GM23338 (cell line): Measurements from ENCODE around the gene FBXO28. TPM values are rescaled to one million over a fixed set of nuclear protein-coding genes. Genes with fewer than 3 reads are reported as not detected.

Experiments
- ATAC-seq: fragments of 200-7000 bp; cut with Tn5 transposase; 3 replicates; pipeline ENCODE4 v1.9.1; 2020
- DNase-seq: peaks from one replicate; pipeline ENCODE4 v3.0.0-alpha.2; 2015; ENCODE audit warnings: low spot score
- H2AFZ ChIP-seq: fragments of 200-600 bp; sonication (generic); 2 replicates; pipeline ENCODE4 v1.8.0; 2016; ENCODE audit warnings: antibody characterized with exemption, mild to moderate bottlenecking, moderate library complexity
- H3F3A ChIP-seq: fragments of 200-600 bp; sonication (generic); replicated peaks from 2 replicates; pipeline ENCODE4 v1.8.0; 2017; ENCODE audit warnings: antibody characterized with exemption, mixed run types, low read depth
- H3K27ac ChIP-seq: fragments of 200-600 bp; sonication (generic); 2 replicates; pipeline ENCODE4 v1.6.1; 2016; ENCODE audit warnings: low read depth
- H3K27me3 ChIP-seq: fragments of 200-600 bp; sonication (generic); 2 replicates; pipeline ENCODE4 v1.8.0; 2016; ENCODE audit warnings: mild to moderate bottlenecking, mixed run types, moderate library complexity; ENCODE audit not compliant: insufficient read depth
- H3K36me3 ChIP-seq: fragments of 200-600 bp; sonication (generic); 2 replicates; pipeline ENCODE4 v1.8.0; 2016; ENCODE audit warnings: mild to moderate bottlenecking; ENCODE audit not compliant: insufficient read depth
- H3K4me1 ChIP-seq: fragments of 200-600 bp; sonication (generic); 2 replicates; pipeline ENCODE4 v1.8.0; 2016; ENCODE audit warnings: mild to moderate bottlenecking, moderate library complexity; ENCODE audit not compliant: insufficient read depth
- H3K4me2 ChIP-seq: fragments of 200-600 bp; sonication (generic); 2 replicates; pipeline ENCODE4 v1.7.1; 2017; ENCODE audit warnings: mixed run types
- H3K4me3 ChIP-seq: fragments of 200-600 bp; sonication (generic); 2 replicates; pipeline ENCODE4 v1.6.1; 2016; ENCODE audit warnings: mixed run types
- H3K79me2 ChIP-seq: fragments of 200-600 bp; sonication (generic); replicated peaks from 2 replicates; pipeline ENCODE4 v1.8.0; 2017; ENCODE audit warnings: mild to moderate bottlenecking; ENCODE audit not compliant: insufficient read depth
- H3K9me2 ChIP-seq: fragments of 200-600 bp; sonication (generic); 2 replicates; pipeline ENCODE4 v1.8.0; 2017; ENCODE audit not compliant: insufficient read depth
- H4K20me1 ChIP-seq: fragments of 200-600 bp; sonication (generic); replicated peaks from 2 replicates; pipeline ENCODE4 v1.8.0; 2017; ENCODE audit warnings: mild to moderate bottlenecking; ENCODE audit not compliant: insufficient read depth
- H3K27ac Mint-ChIP-seq: 2 replicates; pipeline ENCODE4 v1.8.0; 2020; ENCODE audit warnings: inconsistent platforms, mild to moderate bottlenecking, moderate library complexity, mixed read lengths
- H3K27me3 Mint-ChIP-seq: 3 replicates; pipeline ENCODE4 v1.8.0; 2022; ENCODE audit warnings: low read depth, mild to moderate bottlenecking, moderate library complexity, mixed read lengths, inconsistent platforms; ENCODE audit not compliant: insufficient read depth, poor library complexity
- H3K36me3 Mint-ChIP-seq: 3 replicates; pipeline ENCODE4 v1.8.0; 2021; ENCODE audit warnings: low read depth, mild to moderate bottlenecking, inconsistent platforms, moderate library complexity, mixed read lengths
- H3K4me1 Mint-ChIP-seq: 3 replicates; pipeline ENCODE4 v1.8.0; 2020; ENCODE audit warnings: mild to moderate bottlenecking, inconsistent platforms, mixed read lengths
- H3K4me3 Mint-ChIP-seq: 3 replicates; pipeline ENCODE4 v1.8.0; 2021; ENCODE audit warnings: moderate library complexity, mild to moderate bottlenecking, inconsistent platforms, mixed read lengths
- H3K9me3 Mint-ChIP-seq: 3 replicates; pipeline ENCODE4 v1.8.0; 2020; ENCODE audit warnings: moderate library complexity, mild to moderate bottlenecking, inconsistent platforms, mixed read lengths
- CREB1 ChIP-seq: fragments of 250-450 bp; sonication (Bioruptor Pico); IDR thresholded peaks from 2 replicates; pipeline ENCODE4 v1.5.0; 2020; ENCODE audit warnings: low read depth, mild to moderate bottlenecking, moderate library complexity
- EZH2 ChIP-seq: fragments of 200-600 bp; sonication (generic); IDR thresholded peaks from one replicate; pipeline ENCODE4 v1.8.0; 2017; ENCODE audit warnings: antibody characterized with exemption, mild to moderate bottlenecking, low read depth; ENCODE audit not compliant: unreplicated experiment
- EZH2phosphoT487 ChIP-seq: fragments of 200-600 bp; sonication (generic); IDR thresholded peaks from one replicate; pipeline ENCODE4 v1.8.1; 2018; ENCODE audit warnings: antibody characterized with exemption; ENCODE audit not compliant: unreplicated experiment
- JUNB ChIP-seq: IDR thresholded peaks from one replicate; pipeline ENCODE4 v1.6.1; 2016; ENCODE audit warnings: antibody characterized with exemption; ENCODE audit not compliant: unreplicated experiment
- NANOG ChIP-seq: IDR thresholded peaks from 2 replicates; pipeline ENCODE4 v1.6.1; 2016; ENCODE audit warnings: antibody characterized with exemption, borderline replicate concordance
- POLR2AphosphoS5 ChIP-seq: IDR thresholded peaks from 2 replicates; pipeline ENCODE4 v1.6.1; 2016; ENCODE audit warnings: antibody characterized with exemption, low read depth
- STAT1 ChIP-seq: IDR thresholded peaks from one replicate; pipeline ENCODE4 v1.6.1; 2016; ENCODE audit warnings: antibody characterized with exemption; ENCODE audit not compliant: unreplicated experiment
- ZNF114 ChIP-seq: fragments of 250-450 bp; sonication (Bioruptor Pico); IDR thresholded peaks from 2 replicates; pipeline ENCODE4 v1.5.0; 2020; ENCODE audit warnings: mild to moderate bottlenecking, moderate library complexity
- ZNF331 ChIP-seq: fragments of 250-450 bp; sonication (Bioruptor Pico); IDR thresholded peaks from 2 replicates; pipeline ENCODE4 v1.5.0; 2020; ENCODE audit warnings: low read depth, mild to moderate bottlenecking, moderate library complexity
- polyA plus RNA-seq: library from polyadenylated mRNA; unstranded; fragments of >200 nt; fragmentation: Nextera tagmentation; extraction: Ambion mirVana; gene quantifications from 2 replicates; pipeline ENCODE4 v1.2.1, GENCODE V29; 2016
- total RNA-seq: library from RNA; depleted of rRNA; stranded (reverse); fragments of >200 nt; shearing (Covaris generic); gene quantifications from 2 replicates; pipeline ENCODE4 v1.2.3, GENCODE V29; 2014
- TF ChIP-seq, protein P1 (sequence below): fragments of 250-450 bp; sonication (Bioruptor Pico); IDR thresholded peaks from 2 replicates; pipeline ENCODE4 v1.5.0; 2020; ENCODE audit warnings: mild to moderate bottlenecking, moderate library complexity
- TF ChIP-seq, protein P2 (sequence below): IDR thresholded peaks from 2 replicates; pipeline ENCODE4 v1.6.1; 2016; ENCODE audit warnings: antibody characterized with exemption
- TF ChIP-seq, protein P3 (sequence below): IDR thresholded peaks from one replicate; pipeline ENCODE4 v1.6.1; 2018; ENCODE audit warnings: antibody characterized with exemption; ENCODE audit not compliant: unreplicated experiment
- TF ChIP-seq, protein P4 (sequence below), 2 experiments: fragments of 200-600 bp in 1 of 2; sonication (generic) in 1 of 2; conservative IDR thresholded peaks; 2 replicates each; pipeline versions ENCODE4 v1.5.1 to v1.6.1; 2016 to 2017; ENCODE audit warnings: antibody characterized with exemption in 2 of 2, low read depth in 2 of 2, mild to moderate bottlenecking in 2 of 2, moderate library complexity in 1 of 2

FBXO28 gene
- total and polyA plus RNA-seq, 2 experiments from 2014 or later = 16.9 to 45.2 TPM

DNA sequence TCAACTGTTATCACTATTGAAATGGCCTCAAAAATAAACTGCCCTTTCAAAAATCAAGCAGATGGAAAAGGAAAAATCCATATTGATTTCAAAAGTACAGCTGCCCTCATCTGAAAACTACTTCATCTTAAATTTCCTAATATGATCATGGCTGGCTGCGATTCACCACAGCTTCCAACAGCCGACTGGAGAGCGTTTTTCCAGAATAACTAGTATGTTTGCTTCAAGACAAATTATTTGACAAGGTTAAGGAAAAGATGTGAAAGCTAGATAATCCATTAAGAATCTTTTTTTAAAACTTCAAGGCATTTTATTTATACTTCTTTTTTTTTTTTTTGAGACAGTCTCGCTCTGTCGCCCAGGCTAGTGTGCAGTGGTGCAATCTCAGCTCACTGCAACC, 65.0 kb downstream of the FBXO28 start:
- DNase-seq (no peak), ATAC-seq (no peak)
- peaks cover 13% of the 10 kb centered on the region for H3F3A ChIP-seq
- H2AFZ ChIP-seq = no peak overlapping the region
- Mint-ChIP-seq H3K4me3 (no peak overlapping the region), H3K9me3 (no peaks in the 10 kb centered on the region), H3K27ac (no peak overlapping the region), H3K36me3 (no peaks in the 10 kb centered on the region), H3K4me1 (peaks cover 17% of the 10 kb centered on the region), H3K27me3 (peaks cover 11% of the 10 kb centered on the region)
- no peak overlapping the region for H3K27ac ChIP-seq
- no peaks in the 10 kb centered on the region for H3K36me3 ChIP-seq
- no peak overlapping the region for H3K4me3 ChIP-seq
- no peaks in the 10 kb centered on the region for H3K9me2 ChIP-seq
- H3K4me2 ChIP-seq = no peak overlapping the region
- H3K79me2 ChIP-seq = peaks cover 2% of the 10 kb centered on the region
- no peak for TF ChIP-seq POLR2AphosphoS5
- no peak for TF ChIP-seq ZNF114
- TF ChIP-seq EZH2phosphoT487 = no peak
- no peak for TF ChIP-seq JUNB
- TF ChIP-seq, protein P1, sequence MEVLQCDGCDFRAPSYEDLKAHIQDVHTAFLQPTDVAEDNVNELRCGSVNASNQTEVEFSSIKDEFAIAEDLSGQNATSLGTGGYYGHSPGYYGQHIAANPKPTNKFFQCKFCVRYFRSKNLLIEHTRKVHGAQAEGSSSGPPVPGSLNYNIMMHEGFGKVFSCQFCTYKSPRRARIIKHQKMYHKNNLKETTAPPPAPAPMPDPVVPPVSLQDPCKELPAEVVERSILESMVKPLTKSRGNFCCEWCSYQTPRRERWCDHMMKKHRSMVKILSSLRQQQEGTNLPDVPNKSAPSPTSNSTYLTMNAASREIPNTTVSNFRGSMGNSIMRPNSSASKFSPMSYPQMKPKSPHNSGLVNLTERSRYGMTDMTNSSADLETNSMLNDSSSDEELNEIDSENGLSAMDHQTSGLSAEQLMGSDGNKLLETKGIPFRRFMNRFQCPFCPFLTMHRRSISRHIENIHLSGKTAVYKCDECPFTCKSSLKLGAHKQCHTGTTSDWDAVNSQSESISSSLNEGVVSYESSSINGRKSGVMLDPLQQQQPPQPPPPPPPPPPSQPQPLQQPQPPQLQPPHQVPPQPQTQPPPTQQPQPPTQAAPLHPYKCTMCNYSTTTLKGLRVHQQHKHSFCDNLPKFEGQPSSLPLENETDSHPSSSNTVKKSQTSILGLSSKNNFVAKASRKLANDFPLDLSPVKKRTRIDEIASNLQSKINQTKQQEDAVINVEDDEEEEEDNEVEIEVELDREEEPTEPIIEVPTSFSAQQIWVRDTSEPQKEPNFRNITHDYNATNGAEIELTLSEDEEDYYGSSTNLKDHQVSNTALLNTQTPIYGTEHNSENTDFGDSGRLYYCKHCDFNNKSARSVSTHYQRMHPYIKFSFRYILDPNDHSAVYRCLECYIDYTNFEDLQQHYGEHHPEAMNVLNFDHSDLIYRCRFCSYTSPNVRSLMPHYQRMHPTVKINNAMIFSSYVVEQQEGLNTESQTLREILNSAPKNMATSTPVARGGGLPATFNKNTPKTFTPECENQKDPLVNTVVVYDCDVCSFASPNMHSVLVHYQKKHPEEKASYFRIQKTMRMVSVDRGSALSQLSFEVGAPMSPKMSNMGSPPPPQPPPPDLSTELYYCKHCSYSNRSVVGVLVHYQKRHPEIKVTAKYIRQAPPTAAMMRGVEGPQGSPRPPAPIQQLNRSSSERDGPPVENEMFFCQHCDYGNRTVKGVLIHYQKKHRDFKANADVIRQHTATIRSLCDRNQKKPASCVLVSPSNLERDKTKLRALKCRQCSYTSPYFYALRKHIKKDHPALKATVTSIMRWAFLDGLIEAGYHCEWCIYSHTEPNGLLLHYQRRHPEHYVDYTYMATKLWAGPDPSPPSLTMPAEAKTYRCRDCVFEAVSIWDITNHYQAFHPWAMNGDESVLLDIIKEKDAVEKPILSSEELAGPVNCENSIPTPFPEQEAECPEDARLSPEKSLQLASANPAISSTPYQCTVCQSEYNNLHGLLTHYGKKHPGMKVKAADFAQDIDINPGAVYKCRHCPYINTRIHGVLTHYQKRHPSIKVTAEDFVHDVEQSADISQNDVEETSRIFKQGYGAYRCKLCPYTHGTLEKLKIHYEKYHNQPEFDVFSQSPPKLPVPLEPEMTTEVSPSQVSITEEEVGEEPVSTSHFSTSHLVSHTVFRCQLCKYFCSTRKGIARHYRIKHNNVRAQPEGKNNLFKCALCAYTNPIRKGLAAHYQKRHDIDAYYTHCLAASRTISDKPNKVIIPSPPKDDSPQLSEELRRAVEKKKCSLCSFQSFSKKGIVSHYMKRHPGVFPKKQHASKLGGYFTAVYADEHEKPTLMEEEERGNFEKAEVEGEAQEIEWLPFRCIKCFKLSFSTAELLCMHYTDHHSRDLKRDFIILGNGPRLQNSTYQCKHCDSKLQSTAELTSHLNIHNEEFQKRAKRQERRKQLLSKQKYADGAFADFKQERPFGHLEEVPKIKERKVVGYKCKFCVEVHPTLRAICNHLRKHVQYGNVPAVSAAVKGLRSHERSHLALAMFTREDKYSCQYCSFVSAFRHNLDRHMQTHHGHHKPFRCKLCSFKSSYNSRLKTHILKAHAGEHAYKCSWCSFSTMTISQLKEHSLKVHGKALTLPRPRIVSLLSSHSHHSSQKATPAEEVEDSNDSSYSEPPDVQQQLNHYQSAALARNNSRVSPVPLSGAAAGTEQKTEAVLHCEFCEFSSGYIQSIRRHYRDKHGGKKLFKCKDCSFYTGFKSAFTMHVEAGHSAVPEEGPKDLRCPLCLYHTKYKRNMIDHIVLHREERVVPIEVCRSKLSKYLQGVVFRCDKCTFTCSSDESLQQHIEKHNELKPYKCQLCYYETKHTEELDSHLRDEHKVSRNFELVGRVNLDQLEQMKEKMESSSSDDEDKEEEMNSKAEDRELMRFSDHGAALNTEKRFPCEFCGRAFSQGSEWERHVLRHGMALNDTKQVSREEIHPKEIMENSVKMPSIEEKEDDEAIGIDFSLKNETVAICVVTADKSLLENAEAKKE = no peak
- TF ChIP-seq, protein P2, sequence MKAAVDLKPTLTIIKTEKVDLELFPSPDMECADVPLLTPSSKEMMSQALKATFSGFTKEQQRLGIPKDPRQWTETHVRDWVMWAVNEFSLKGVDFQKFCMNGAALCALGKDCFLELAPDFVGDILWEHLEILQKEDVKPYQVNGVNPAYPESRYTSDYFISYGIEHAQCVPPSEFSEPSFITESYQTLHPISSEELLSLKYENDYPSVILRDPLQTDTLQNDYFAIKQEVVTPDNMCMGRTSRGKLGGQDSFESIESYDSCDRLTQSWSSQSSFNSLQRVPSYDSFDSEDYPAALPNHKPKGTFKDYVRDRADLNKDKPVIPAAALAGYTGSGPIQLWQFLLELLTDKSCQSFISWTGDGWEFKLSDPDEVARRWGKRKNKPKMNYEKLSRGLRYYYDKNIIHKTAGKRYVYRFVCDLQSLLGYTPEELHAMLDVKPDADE = no peak
- no peak for TF ChIP-seq STAT1
- TF ChIP-seq EZH2 = no peak
- no peak for TF ChIP-seq NANOG
- no peak for TF ChIP-seq ZNF331 (CRISPR knock-in tag)
- TF ChIP-seq CREB1 (CRISPR knock-in tag) = no peak
- TF ChIP-seq, protein P3, sequence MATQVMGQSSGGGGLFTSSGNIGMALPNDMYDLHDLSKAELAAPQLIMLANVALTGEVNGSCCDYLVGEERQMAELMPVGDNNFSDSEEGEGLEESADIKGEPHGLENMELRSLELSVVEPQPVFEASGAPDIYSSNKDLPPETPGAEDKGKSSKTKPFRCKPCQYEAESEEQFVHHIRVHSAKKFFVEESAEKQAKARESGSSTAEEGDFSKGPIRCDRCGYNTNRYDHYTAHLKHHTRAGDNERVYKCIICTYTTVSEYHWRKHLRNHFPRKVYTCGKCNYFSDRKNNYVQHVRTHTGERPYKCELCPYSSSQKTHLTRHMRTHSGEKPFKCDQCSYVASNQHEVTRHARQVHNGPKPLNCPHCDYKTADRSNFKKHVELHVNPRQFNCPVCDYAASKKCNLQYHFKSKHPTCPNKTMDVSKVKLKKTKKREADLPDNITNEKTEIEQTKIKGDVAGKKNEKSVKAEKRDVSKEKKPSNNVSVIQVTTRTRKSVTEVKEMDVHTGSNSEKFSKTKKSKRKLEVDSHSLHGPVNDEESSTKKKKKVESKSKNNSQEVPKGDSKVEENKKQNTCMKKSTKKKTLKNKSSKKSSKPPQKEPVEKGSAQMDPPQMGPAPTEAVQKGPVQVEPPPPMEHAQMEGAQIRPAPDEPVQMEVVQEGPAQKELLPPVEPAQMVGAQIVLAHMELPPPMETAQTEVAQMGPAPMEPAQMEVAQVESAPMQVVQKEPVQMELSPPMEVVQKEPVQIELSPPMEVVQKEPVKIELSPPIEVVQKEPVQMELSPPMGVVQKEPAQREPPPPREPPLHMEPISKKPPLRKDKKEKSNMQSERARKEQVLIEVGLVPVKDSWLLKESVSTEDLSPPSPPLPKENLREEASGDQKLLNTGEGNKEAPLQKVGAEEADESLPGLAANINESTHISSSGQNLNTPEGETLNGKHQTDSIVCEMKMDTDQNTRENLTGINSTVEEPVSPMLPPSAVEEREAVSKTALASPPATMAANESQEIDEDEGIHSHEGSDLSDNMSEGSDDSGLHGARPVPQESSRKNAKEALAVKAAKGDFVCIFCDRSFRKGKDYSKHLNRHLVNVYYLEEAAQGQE = no peak
- TF ChIP-seq, protein P4, sequence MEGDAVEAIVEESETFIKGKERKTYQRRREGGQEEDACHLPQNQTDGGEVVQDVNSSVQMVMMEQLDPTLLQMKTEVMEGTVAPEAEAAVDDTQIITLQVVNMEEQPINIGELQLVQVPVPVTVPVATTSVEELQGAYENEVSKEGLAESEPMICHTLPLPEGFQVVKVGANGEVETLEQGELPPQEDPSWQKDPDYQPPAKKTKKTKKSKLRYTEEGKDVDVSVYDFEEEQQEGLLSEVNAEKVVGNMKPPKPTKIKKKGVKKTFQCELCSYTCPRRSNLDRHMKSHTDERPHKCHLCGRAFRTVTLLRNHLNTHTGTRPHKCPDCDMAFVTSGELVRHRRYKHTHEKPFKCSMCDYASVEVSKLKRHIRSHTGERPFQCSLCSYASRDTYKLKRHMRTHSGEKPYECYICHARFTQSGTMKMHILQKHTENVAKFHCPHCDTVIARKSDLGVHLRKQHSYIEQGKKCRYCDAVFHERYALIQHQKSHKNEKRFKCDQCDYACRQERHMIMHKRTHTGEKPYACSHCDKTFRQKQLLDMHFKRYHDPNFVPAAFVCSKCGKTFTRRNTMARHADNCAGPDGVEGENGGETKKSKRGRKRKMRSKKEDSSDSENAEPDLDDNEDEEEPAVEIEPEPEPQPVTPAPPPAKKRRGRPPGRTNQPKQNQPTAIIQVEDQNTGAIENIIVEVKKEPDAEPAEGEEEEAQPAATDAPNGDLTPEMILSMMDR (conservative IDR thresholded peaks at IDR 0.05; ENCODE audit: low read depth in 2 of 2) = no peak
- H4K20me1 ChIP-seq = no peaks in the 10 kb centered on the region
- no peaks in the 10 kb centered on the region for H3K27me3 ChIP-seq
- H3K4me1 ChIP-seq = peaks cover 10% of the 10 kb centered on the region; the same call in 1 of the 2 replicates
